Measurements from ENCODE around the gene MVB12A.

MVB12A gene

GRCh38 chr19:17419621-17420474 lies at the start of gene MVB12A:
Gene MVB12A (plus strand): TSS chr19:17420047. CDS start chr19:17420136, 89 bp downstream.
- DNase-seq: peak; percentile 98

GRCh38 chr19:17376935-17377600 lies 42.8 kb upstream of the MVB12A start, which contains the start of gene PLVAP:
Gene PLVAP (minus strand): TSS chr19:17377342. CDS start chr19:17377288, 54 bp downstream.
- no peak for DNase-seq

GRCh38 chr19:17378271-17378670 lies 41.6 kb upstream of the MVB12A start:
- DNase-seq: no peak

- DNase-seq: no peak
These were observed 40.6 kb upstream of the MVB12A start for GRCh38 chr19:17379221-17379631.

GRCh38 chr19:17380426-17381138 lies 39.3 kb upstream of the MVB12A start:
- DNase-seq: no peak

- DNase-seq: no peak
These were observed 33.8 kb upstream of the MVB12A start for GRCh38 chr19:17385878-17386611.

- DNase-seq: no peak
These were observed 30.6 kb upstream of the MVB12A start for GRCh38 chr19:17389288-17389687.

- DNase-seq: no peak
These were observed 29.7 kb upstream of the MVB12A start for GRCh38 chr19:17389957-17390664.

- peak; percentile 89 for DNase-seq
These were observed 29.0 kb upstream of the MVB12A start for GRCh38 chr19:17390665-17391370.

GRCh38 chr19:17391371-17392151 lies 28.3 kb upstream of the MVB12A start:
- no peak for DNase-seq

- DNase-seq: no peak
These were observed 26.8 kb upstream of the MVB12A start for GRCh38 chr19:17393002-17393401.

GRCh38 chr19:17393914-17394313 lies 25.9 kb upstream of the MVB12A start, which contains the start of gene CCDC194:
Gene CCDC194 (minus strand): TSS chr19:17394196. CDS start chr19:17394158, 38 bp downstream.
- no peak for DNase-seq

- no peak for DNase-seq
These were observed 24.9 kb upstream of the MVB12A start for GRCh38 chr19:17394891-17395415.

GRCh38 chr19:17398902-17399527 lies 20.8 kb upstream of the MVB12A start:
- DNase-seq: no peak

- DNase-seq: no peak
These were observed 18.2 kb upstream of the MVB12A start for GRCh38 chr19:17401628-17402027.

- no peak for DNase-seq
These were observed 16.6 kb upstream of the MVB12A start for GRCh38 chr19:17402982-17403855.

- DNase-seq: no peak
These were observed 15.8 kb upstream of the MVB12A start for GRCh38 chr19:17404015-17404414.

- no peak for DNase-seq
These were observed 15.1 kb upstream of the MVB12A start for GRCh38 chr19:17404621-17405249.
